22Rv1 (cell line): ENCODE measurements around the gene MRPL49.

Source experiments
- CTCF ChIP-seq: fragments of 450-650 bp; IDR thresholded peaks from 2 replicates; pipeline ENCODE4 v1.5.1; 2017; ENCODE audit warnings: mild to moderate bottlenecking
- ZFX ChIP-seq: fragments of 450-650 bp; IDR thresholded peaks from 2 replicates; pipeline ENCODE4 v1.6.1; 2017; ENCODE audit warnings: antibody characterized with exemption, borderline replicate concordance

- TF ChIP-seq CTCF (no peak), ZFX (no peak)
Observed at GRCh38 chr11:65147352-65148075, 25.4 kb downstream of the MRPL49 start.
